ENCODE results near the gene SEC23IP.
"Not testable (repeated sequence)": the region's sequence is repeated elsewhere in the genome, so short reads cannot be mapped to it uniquely, and the experiment has no call there.

The SEC23IP gene

DNA sequence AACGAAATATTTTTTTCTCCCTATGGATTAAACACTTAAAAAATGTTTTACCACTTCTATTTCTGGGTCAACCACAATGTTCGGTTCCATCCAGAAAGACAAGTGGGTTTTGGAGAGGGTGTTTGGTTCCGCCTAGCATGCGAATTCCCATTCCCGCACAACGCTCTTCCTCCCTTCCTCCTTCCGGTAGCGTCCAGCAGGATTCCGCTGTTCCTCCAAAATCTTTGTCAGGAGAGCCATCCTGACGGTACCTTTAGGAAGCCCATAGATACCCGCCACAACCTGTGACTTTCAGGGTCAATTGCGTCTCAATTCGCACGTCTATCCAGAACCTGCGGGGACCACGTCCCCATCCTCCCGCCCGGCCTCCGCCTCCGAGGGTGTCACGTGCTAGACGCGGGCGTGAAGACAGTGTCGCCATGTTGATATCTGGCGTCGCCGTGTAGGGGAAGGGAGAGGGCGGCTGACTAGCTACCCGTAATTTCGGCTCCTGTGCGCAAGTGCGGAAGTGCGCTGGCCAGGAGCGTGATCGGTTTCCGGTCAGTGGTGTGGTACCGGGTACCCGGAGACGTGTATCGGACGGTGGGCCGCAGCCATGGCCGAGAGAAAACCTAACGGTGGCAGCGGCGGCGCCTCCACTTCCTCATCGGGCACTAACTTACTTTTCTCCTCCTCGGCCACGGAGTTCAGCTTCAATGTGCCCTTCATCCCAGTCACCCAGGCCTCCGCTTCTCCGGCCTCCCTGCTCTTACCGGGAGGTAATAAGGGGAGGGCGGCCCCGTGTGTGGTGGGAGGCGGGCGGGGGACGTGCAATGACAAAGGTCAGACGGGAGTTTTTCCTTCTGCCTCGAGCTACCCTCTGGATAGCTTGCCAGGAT is at the start of gene SEC23IP:
Gene SEC23IP, plus strand, starts transcription at position 543 of the 878 bp plus-strand sequence. Its CDS starts 53 bp downstream, at position 596.
- DNase-seq, result peak; percentile 66

DNA sequence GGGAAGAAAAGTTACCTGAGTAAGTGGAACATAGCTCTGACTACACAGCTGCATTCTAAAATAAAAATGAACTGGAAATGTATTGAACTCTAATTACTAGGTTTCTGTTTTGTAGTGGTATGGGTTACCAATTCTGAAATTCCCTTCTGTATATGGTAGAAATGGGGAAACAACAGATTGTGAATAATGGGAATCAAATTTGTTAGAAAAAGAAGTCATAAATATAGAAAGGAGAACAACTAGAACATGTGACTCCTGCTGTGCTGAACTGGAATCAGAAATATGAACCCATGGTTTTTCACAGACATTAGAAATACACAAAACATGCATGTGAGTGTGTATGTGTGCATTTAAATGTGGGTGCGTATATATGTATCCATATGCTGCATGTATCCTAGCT is 46.9 kb upstream of the SEC23IP start:
- DNase-seq, result no peak

DNA sequence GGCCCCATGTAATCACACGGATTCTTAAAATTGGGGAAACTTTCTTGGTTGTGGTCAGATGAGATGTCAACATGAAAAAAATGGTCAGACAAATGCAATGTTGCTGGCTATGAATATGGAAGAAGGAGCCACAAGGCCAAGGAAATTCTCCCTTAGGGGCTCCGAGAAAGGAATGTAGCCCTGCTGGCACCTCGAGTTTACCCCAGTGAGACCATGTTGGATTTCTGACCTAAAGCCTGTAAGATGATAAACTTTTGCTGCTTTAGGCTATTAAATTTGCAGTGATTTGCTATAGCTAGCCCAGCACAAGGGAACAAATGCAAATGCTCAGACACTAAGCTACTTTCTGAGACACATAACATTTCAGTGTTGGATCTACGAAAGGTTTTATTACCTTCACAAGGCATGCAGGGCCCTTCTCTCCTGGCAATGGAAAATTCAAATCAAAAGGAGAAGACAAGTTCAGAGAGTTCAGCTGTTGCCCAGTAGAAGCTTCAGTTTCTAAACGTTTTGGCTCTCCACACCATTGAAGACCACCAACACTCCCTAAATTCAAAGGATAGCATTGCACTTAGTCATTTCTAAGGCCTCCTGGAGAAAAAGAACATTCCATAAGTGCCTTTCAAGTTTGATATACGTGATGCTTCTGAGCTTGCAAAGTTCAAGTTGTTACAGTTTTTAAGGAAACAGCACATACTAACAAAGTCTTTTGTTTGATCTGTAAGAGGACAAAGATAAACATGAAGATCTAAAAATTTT is 43.3 kb upstream of the SEC23IP start:
- DNase-seq, result no peak

DNA sequence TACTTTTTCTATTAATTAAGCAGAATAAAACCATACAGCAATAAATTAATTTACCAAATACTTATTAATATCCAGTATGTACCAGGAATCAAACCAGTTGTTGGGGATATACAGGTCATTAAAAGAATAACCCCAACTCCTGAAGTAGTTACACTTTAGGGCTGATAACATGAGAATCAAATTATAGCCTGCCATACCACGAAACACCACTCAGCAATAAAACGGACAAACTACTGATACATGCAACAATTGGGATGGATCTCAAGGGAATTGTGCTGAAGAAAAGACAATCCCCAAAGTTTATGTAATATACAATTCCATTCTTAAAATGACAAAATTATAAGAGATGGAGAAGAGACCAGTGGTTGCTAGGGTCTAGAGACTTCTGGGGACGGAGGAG is 42.6 kb upstream of the SEC23IP start:
- no peak for DNase-seq

GRCh38 chr10:119852277-119852676 is 40.3 kb upstream of the SEC23IP start:
- DNase-seq, result no peak

- DNase-seq, result no peak
Observed at GRCh38 chr10:119852822-119853221, 39.7 kb upstream of the SEC23IP start.

DNA sequence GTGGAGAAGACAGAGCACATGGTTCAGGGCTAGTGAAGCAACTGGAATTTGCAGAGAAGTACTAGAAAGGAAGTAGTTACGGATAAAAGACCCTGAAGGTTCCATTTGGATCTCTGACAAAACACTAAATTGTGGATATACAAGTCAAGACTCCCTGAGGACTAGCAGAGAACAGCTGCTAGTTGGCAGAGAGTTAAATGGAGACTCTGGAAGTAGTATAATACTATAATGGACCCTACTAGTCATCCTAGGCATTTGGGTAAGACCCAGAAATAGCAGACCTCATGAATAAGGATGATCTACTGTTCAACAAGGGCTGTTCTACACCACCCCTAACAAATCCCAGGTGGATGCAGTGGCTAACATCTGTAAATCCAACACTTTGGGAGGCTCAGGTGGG is 39.0 kb upstream of the SEC23IP start:
- DNase-seq, result no peak

GRCh38 chr10:119858063-119858462 is 34.5 kb upstream of the SEC23IP start:
- no peak for DNase-seq

DNA sequence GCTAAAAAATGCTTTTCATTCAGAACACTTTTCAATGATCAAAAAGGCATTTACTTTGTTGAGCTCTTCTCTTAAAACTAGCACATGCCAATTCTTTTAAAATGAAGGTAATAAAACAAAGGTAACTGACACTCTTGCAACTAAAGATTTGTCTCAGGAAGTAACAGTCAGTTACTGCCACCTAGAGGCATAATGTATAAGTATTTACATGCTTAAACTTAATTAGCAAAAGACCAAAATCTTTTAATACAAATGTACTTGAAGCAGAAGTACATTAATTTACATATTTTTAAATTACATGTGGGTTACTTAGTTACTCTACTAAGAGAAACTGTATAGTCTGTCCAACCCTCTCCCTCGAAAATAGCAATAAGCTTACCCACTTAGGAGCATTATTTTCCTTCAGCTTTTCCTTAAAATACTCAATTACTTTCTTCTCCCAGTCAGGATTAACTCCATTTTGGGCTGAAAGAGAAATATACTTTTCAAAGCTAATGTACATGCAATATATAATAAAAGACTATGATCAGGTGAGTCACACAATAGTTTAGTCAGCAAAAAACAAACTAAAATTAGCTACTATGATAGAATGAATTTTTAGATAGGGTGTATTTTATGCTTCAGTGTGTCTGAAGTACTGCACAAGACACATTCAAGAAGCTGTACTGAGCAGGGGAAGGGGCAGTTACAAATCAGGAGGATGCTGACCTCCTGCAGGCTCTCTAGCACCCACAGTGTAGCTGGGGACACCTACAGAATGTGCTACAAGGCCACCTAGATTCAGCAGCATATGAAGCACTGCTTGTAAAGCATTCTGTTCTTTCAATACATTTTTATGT is 32.9 kb upstream of the SEC23IP start:
- no peak for DNase-seq

DNA sequence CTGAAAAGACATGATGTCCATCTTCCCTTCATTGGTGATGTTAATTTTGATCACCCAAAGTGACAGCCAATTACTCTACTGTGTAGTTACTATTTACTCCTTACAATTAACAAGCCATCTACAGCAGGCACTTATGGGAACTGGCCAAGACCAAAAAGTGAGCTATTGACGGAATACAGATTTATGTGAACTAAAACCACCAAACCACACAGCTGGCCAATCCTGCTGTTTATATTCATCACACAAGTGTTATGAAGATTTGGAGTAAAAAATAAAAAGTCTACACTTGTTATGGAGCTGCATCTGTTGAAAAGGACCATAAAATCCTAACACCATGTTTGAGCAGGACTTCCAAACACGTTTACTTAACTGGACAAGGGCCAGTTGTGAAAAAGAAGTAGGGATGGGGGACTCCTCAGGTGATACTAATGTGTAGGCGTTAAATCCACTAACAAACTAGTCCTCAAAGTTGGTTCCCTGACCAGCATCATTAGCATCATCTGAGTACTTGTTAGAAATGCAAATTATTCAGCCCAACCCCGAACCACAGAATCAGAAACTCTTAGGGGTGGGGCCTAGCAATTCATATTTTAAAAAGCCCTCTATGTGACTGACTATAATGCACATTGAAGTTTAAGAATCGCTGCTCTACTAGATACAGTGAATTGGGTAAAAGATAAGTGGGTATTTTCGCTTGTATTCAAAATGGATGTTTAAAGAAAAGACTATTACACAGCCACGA is 31.5 kb upstream of the SEC23IP start:
- DNase-seq, result no peak

DNA sequence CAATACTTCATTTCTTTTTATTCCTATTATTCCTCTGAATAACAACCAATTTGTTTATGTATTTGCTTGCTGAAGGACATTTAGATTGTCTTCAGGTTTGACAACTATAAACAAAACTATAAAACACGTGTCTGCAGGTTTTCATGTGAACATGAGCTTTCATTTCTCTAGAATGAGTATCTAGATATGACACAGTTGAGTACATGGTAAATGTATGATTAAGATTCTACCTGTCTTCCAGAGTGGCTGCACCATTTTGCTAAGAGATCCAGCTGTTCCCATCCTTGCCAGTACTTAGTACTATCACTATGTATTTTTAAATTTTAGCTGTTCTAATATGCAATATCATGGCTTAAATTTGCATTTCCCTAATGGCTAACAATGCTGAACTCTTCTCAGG is 30.0 kb upstream of the SEC23IP start:
- DNase-seq, result no peak

GRCh38 chr10:119863951-119864565 is 28.5 kb upstream of the SEC23IP start:
- DNase-seq, result no peak

GRCh38 chr10:119865699-119866240 is 26.8 kb upstream of the SEC23IP start:
- DNase-seq, result no peak

DNA sequence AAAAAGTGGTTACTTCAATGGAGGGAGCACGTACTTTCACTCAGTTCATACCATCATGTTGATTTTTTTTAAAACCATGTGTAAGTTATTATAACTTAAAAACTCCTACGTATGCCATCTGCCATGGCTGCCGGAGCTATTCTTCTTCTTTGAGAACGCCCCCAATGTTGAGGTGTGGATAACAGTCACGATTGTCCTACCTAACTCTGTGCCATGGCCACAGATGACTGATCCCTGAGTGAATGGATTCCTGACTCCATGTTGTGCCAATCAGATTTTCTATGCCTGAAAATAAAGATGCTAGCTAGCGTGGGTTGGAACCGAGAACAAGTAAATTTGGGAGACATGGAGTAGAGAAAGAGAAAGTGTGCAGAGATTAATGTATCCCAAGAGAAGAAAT is 25.2 kb upstream of the SEC23IP start:
- no peak for DNase-seq

DNA sequence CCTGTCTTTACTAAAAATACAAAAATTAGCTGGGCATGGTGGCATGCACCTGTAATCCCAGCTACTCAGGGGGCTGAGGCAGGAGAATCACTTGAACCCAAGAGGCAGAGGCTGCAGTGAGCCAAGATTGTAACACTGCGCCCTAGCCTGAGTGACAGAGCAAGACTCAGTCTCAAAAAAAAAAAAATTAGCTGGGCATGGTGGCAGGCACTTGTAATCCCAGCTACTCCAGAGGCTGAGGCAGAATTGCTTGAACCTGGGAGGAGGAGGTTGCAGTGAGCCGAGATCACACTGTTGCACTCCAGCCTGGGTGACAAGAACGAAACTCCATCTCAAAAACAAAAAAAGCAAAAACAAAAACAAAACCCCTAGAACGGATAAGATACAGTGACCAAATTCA is 23.1 kb upstream of the SEC23IP start:
- DNase-seq, result not testable (repeated sequence)

- no peak for DNase-seq
Observed at GRCh38 chr10:119871881-119872609, 20.5 kb upstream of the SEC23IP start.

DNA sequence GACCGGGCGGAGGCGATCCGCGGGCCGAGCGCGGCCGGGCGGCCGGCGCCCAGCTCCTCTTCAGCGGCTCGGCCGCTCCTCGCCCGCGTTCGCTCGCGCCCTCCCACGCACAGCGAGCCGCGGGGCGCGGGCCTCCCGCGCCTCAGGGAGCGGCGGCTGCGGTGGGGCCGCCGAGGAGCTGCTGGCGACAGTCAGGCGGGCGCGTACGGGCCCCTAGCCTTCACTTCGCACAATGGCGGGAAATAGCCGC is 20.0 kb upstream of the SEC23IP start, which contains the start of gene MCMBP:
Gene MCMBP, minus strand, starts transcription at position 234 of the 250 bp plus-strand sequence. CDS start 259 bp downstream, outside the sequence.
- DNase-seq, result no peak

GRCh38 chr10:119872860-119873681 is 19.5 kb upstream of the SEC23IP start:
- DNase-seq, result peak; percentile 62

GRCh38 chr10:119878524-119878923 is 14.0 kb upstream of the SEC23IP start:
- DNase-seq, result no peak

Data from NCI-H1048 (cell line).